HG03521 (cell line): ENCODE results near the gene WDR86.

Source experiments
- ATAC-seq: cut with Tn5 transposase; IDR thresholded peaks from one replicate; pipeline ENCODE4 v1.9.1; 2021; ENCODE audit warnings: mild to moderate bottlenecking, moderate library complexity; ENCODE audit not compliant: unreplicated experiment

The WDR86 gene

DNA sequence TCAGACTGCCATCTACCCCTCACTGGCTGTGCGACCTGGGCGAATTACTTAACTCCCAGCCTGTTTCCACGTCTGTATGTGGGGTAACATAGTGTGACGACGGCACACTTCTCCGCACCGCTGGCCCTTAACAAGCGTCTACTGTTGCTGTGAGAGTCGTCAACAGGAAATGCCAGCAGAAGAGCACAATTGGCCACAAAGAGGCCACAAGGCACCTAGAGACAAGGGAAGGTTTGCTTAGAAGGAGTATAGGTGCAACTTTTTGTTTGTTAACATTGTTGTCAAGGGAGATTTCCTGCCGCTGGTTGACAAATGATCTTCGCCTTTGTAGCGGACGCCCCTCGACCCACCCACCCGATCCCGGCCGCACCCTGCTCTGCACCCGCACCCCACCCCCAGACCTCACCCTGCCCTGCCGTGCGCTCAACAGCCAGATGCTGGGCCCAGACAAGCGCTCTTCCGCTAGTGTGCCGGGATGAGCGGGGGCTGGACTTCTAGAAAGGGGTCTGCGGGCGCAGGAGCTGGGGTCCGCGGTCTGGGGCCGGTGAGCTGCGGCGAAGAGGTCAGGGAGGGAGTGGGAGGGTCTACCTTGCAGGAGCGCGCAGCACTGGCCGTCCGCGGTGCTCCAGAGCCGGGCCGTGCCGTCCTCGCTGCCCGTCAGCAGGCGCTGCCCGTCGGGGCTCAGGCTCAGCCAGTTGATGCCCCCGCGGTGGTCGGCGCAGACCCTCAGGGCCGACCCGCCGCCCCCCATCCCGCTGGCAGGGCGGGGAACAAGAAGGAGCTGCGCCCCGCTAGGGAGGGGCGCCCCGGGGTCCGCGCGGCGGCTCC lies 785 bp downstream of the WDR86 start:
- ATAC-seq = no peak

- no peak for ATAC-seq
Observed at GRCh38 chr7:151408498-151408838, 1.4 kb downstream of the WDR86 start.

DNA sequence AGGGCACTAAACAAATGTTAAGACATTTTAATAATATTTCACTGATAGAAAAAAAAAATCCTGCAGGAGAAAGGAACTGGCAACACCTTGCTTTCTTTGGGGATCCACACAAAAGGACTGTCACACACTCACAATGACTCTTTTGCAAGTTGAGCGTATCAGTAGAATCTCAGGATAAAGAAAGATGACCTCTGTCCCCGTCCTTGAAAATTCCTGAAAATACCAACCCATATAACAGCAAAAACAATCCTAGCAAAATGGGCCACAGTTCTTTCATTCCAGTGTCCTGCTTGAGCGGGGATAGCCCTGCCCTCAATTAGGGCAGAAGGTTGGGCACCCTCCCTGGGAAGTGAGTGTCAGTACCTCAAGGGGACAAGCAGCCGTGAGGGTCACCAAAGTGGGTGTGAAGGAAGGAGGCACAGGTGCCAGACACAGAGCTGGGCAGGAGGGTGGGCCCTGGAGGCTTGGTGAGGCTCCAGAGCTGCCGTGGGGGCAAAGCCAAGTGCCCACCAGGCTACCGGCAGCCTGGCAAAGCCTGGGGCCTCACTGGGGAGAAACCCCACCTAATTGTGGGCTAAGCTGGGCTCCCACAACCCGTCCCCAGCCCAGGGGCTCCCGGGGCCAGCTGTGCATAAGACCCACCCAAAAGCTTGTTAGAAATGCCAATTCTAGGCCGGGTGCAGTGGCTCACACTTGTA lies 2.8 kb downstream of the WDR86 start:
- ATAC-seq = no peak

DNA sequence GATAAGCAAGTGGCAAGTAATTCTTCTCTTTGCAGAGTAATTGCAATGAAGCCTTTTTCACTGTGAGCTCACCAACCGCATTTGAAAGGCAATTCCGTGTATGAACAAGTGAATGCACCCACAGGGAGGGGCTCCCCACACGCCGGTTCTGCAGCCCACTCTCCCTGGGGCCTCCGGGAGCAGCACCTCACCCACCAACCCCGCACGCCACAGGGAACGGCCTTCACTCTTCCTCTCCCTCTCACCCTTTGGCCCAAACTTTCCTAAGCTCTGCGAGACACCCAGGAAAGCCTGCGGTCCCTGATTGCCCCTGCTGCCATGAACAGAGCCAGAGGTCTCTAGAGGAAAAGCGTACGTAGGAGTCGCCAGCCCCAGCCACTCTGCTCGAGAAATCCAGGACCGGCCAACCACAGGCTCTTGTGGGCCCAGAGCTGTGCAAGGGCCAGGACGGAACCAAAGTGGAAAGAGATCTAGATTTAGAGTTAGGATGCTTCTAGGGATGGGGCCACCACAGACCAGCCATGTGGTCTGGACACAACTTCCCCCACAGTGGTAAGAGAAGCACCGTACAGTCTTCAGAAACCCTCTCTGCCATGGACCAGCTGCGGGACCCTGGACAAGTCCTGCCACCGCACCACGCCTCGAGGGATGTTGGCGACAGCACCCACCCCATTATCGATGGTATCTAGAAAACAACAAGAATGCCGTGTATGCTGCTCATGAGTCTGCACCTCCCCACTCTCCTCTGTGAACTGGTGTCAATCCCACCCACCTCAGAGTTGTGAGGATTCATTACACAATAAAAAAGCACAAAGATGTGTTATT lies 3.6 kb downstream of the WDR86 start:
- no peak for ATAC-seq

DNA sequence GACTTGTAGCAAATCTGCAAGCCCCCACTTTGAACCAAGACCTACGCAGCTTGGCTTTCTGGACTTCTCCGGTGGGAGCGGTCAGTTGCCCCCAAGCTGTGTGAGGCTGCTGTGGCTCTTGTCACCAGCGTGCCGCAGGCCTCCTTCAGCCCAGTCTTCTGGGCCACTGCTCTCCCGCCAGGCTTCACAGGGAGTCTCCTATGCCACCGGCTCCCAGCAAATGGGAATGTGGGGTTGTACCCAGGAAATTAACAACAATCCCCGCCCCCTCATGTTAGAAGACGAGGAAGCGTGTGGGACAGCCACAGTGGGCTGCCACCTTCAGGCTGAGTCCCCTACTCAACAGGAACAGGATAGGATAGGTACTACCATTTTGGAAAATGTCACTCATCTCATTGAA lies 4.2 kb downstream of the WDR86 start:
- ATAC-seq = no peak

DNA sequence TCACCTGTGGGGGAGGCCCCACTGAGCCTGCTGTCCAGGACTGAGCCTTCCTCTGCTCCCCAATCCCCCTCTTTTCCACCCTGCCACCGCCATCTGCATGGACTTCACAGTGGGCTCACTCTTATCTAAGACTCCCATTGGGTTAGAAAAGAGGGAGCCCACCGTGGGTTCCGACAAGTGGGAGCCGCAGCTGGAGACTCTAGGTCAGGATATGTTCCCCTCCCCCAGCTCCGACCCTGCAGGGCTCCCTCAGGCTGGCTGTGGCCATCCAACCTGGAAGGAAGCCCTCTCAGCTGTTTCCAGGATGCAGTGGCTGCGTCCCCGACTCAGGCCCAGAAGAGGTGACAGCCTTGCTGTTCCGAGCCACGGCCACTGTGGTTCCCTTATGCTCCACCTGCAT lies 4.8 kb downstream of the WDR86 start:
- ATAC-seq = no peak

DNA sequence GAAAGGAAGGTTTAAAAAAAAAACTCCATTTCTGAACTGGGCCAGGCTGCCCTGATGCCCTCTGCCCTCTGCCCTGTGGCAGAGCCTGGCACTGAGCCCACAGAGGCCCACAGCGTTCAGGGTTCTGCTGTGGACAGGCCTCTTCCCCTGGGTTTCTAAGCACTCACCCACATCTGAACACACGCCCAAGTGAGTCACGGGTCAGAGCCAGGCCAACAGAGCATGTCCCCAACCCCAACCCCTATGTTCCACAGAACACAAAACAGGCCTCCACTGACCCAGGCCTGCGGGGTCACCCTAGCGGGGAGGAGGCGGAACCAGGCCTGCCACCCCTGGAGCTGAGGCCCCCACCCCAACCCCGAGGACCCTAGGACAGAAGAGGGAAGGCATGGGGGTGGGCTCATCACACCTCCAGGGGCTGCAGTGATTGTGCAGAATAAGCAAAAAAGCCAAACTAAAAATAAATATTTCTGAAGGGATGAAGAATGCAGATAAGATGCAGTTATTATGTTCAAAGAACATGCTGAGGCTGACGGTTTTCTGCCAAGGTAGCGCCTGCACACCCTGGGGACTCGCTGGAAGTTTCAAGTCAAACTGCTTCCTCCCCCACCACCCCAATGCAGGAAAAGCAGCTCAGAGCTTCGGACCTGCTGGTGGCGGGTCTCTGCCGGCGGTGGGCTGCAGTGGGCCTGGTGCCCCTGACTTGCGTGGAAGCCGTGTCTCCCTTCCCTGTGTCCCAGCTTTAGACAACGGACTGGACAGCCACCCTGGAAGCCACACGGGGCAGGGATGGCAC lies 5.4 kb downstream of the WDR86 start:
- ATAC-seq = no peak

DNA sequence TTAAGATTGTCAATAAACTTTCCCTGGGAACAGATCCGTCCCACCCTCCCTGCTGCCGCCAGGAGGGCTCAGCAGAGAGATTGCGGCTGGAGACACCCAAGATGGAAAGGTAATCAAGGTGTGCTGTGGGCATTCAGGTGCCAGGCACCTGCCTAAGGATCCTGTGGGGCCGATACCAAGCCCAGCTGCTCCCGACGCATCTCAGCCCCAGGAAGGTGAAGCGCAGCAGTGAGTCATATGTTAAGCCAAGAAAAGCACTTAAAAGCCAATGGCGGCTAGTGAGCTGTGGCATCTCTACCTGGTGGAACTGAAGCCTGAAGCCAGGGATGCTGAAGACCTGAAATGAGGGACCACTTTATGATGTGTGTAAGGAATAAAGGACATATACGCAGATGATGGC lies 6.1 kb downstream of the WDR86 start:
- no peak for ATAC-seq

DNA sequence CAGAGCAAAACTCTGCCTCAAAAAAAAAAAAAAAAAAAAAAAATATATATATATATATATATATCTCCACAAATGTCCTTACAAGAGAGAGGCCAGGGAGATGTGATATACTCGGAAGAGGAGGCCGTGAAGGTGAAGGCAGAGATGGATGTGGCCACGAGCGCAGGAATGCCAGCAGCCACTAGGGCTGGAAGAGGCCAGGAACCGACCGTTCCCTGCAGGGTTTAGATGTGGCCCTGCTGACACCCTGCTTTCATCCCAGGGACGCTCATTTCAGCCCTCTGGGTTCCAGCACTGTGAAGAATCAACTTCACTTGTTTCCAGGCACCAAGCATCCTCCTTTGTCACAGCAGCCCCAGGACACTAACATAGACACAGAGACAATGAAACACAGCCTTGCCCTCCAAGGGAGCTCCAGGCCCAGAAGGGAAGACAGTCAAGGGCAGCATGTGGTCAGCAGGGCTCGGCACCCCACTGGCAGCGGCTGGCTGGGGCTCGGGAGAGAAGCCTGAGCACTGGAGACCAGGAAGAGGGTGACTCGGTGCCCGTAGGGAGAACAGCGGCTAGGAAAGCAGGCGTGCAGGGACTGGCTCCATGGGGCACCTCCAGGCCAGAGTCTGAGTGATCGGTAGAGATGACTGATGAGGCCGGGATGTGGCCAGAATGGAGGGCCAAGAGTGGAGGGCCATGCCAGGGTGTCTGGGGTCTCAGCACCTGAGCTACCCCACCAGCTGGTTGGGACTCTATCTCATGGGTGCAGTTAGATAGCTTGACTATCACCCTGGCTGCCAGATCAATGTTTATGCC lies 7.6 kb downstream of the WDR86 start:
- no peak for ATAC-seq

GRCh38 chr7:151400626-151401315 lies 9.1 kb downstream of the WDR86 start:
- peak; percentile 79 for ATAC-seq

- ATAC-seq = no peak
Observed at GRCh38 chr7:151399906-151400305, 9.9 kb downstream of the WDR86 start.

DNA sequence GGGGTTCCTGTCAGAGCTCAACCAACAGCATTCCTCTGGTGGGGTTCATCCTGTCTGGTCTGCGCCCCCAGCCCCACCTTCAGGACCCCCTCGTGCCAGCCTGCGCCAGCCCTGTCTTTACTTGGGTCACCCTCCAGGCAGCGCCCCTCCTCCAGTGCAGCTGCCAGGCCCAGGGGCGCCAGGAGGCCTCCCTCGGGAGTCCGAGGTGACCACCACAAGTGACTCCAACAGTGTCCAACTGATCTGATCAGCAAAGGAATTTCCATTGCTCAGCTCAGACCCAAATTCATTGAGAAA lies 10.6 kb downstream of the WDR86 start:
- ATAC-seq = no peak

DNA sequence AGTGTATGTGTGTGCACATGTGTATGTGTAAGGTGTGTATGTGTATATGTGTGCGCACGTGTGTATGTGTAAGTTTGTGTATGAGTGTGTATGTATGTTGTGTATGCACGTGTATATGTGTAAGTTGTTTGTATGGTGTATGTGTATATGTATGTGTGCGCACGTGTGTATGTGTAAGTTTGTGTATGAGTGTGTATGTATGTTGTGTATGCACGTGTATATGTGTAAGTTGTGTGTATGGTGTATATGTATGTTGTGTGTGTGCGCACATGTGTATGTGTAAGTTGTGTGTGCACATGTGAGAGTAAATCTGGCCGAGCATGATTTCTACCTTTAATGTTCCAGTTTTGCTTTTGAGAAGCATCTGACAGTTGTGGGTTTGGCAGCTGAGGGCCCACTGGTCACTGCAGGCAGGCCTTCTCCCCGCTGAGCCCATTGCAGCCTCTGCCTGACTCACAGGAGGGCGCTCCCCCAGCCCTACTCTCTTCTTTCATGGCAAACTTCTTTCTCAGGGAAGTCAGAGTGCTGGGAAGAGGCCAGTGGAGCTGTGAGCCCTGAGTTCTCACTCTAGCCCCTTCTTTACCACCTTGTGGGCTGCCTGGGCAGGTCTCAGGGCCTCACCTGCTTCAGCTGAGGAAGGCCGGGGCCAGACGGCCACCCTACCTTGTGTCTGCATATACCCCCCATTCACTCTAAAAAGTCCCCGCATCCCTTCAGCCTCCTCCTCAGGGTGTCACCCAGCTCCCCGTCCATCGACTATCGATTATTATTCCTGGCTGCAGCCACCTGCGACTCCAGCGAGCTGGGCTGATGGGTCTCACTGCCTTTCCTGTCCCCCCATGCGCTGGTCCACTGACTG lies 11.2 kb downstream of the WDR86 start:
- ATAC-seq = no peak

- no peak for ATAC-seq
Observed at GRCh38 chr7:151397026-151397425, 12.8 kb downstream of the WDR86 start.

GRCh38 chr7:151396328-151396970 lies 13.4 kb downstream of the WDR86 start:
- ATAC-seq = no peak

GRCh38 chr7:151395036-151395367 lies 14.8 kb downstream of the WDR86 start:
- ATAC-seq = no peak

- ATAC-seq = no peak
Observed at GRCh38 chr7:151394076-151395035, 15.5 kb downstream of the WDR86 start.
